H1 (cell line): ENCODE measurements around the gene DNAJC16.
"Not testable (repeated sequence)": the region's sequence is repeated elsewhere in the genome, so short reads cannot be mapped to it uniquely, and the experiment has no call there.

ENCODE experiments used
- BCL11A ChIP-seq, 2 experiments: IDR thresholded peaks; one replicate each; pipeline ENCODE4 v1.6.1; 2011; ENCODE audit warnings: low read depth in 2 of 2, low read length in 2 of 2, mild to moderate bottlenecking in 2 of 2
- CREB1 ChIP-seq: IDR thresholded peaks from 2 replicates; pipeline ENCODE4 v1.6.1; 2012; ENCODE audit warnings: inconsistent platforms
- EP300 ChIP-seq, 2 experiments: IDR thresholded peaks; 1 replicate in 1 of 2; 2 replicates in 1 of 2; pipeline ENCODE4 v1.6.1; 2011 to 2012; ENCODE audit warnings: low read depth in 2 of 2, low read length in 2 of 2, mild to moderate bottlenecking in 2 of 2, borderline replicate concordance in 1 of 2, inconsistent platforms in 1 of 2, moderate library complexity in 1 of 2
- JUND ChIP-seq: IDR thresholded peaks from 2 replicates; pipeline ENCODE4 v1.6.1; 2011; ENCODE audit warnings: mild to moderate bottlenecking, improper control_type of control experiment, low read length
- MAFK ChIP-seq: IDR thresholded peaks from 2 replicates; pipeline ENCODE4 v1.6.1; 2012; ENCODE audit warnings: low read depth, mild to moderate bottlenecking, improper control_type of control experiment, low read length
- PHF8 ChIP-seq: fragments of 200-600 bp; sonication (generic); conservative IDR thresholded peaks from 2 replicates; pipeline ENCODE4 v1.7.1; 2012; ENCODE audit warnings: low read depth, mild to moderate bottlenecking, inconsistent platforms, low read length, moderate library complexity
- POLR2A ChIP-seq, 2 experiments: IDR thresholded peaks; 1 replicate in 1 of 2; 2 replicates in 1 of 2; pipeline ENCODE4 v1.6.1; 2011; ENCODE audit warnings: low read depth in 2 of 2, low read length in 2 of 2, mild to moderate bottlenecking in 2 of 2; ENCODE audit errors: control extremely low read depth in 1 of 2
- RAD21 ChIP-seq, 2 experiments: IDR thresholded peaks in 1 of 2; conservative IDR thresholded peaks in 1 of 2; 2 replicates each; pipeline ENCODE4 v1.6.1; 2011; ENCODE audit warnings: low read depth in 2 of 2, low read length in 2 of 2, improper control_type of control experiment in 1 of 2, inconsistent platforms in 1 of 2, mild to moderate bottlenecking in 1 of 2, moderate library complexity in 1 of 2
- SIN3A ChIP-seq, 2 experiments: IDR thresholded peaks in 1 of 2; conservative IDR thresholded peaks in 1 of 2; 2 replicates each; pipeline ENCODE4 v1.6.1; 2011 to 2012; ENCODE audit warnings: low read length in 2 of 2, improper control_type of control experiment in 1 of 2, low read depth in 1 of 2, mild to moderate bottlenecking in 1 of 2
- SP2 ChIP-seq: IDR thresholded peaks from 2 replicates; pipeline ENCODE4 v1.6.1; 2012; ENCODE audit warnings: mild to moderate bottlenecking, low read length, inconsistent platforms
- SP4 ChIP-seq: IDR thresholded peaks from 2 replicates; pipeline ENCODE4 v1.6.1; 2012; ENCODE audit warnings: low read length, inconsistent platforms
- TF ChIP-seq, protein P1 (sequence below), 3 experiments: IDR thresholded peaks; 1 replicate in 2 of 3; 2 replicates in 1 of 3; pipeline versions ENCODE4 v1.5.1 to v1.6.1; 2011; ENCODE audit warnings: low read length in 3 of 3, mild to moderate bottlenecking in 3 of 3, inconsistent platforms in 2 of 3, low read depth in 1 of 3, moderate library complexity in 1 of 3; ENCODE audit not compliant: insufficient read depth in 1 of 3; ENCODE audit errors: control extremely low read depth in 1 of 3
- TF ChIP-seq, protein P2 (sequence below): IDR thresholded peaks from 2 replicates; pipeline ENCODE4 v1.6.1; 2012; ENCODE audit warnings: inconsistent platforms

DNA sequence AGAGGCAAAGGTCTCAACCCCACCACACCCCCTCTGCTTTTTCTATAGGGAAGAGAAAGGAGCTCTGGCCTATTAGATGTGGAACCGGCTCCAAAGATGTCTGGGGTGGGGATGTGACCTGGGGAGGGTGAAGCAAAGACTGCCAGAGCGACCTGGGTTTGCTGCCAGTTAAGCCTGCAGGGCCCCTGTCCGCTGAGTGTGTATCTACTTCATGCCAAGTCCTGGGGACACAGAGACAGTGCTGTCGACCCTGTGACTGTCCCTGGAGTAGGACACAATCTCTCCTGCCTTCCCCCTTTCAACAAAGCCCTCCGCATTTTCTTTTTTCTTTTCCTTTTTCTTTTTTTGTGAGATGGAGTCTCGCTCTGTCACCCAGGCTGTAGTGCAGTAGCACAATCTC lies 44.2 kb upstream of the DNAJC16 start:
- TF ChIP-seq BCL11A (IDR thresholded peaks at IDR 0.05; ENCODE audit: low read depth in 2 of 2, low read length in 2 of 2); EP300 (IDR thresholded peaks at IDR 0.05; ENCODE audit: borderline replicate concordance in 1 of 2, low read depth in 2 of 2, low read length in 2 of 2); PHF8; SP2; POLR2A (IDR thresholded peaks at IDR 0.05; ENCODE audit: control extremely low read depth in 1 of 2, low read depth in 2 of 2, low read length in 2 of 2); RAD21 (IDR thresholded peaks at IDR 0.05 in 1 of 2, conservative IDR thresholded peaks at IDR 0.05 in 1 of 2; ENCODE audit: low read depth in 2 of 2, low read length in 2 of 2); JUND; SIN3A (conservative IDR thresholded peaks at IDR 0.05 in 1 of 2, IDR thresholded peaks at IDR 0.05 in 1 of 2; ENCODE audit: low read depth in 1 of 2, low read length in 2 of 2); CREB1; SP4; MAFK: not testable (repeated sequence)
- TF ChIP-seq, protein P1, sequence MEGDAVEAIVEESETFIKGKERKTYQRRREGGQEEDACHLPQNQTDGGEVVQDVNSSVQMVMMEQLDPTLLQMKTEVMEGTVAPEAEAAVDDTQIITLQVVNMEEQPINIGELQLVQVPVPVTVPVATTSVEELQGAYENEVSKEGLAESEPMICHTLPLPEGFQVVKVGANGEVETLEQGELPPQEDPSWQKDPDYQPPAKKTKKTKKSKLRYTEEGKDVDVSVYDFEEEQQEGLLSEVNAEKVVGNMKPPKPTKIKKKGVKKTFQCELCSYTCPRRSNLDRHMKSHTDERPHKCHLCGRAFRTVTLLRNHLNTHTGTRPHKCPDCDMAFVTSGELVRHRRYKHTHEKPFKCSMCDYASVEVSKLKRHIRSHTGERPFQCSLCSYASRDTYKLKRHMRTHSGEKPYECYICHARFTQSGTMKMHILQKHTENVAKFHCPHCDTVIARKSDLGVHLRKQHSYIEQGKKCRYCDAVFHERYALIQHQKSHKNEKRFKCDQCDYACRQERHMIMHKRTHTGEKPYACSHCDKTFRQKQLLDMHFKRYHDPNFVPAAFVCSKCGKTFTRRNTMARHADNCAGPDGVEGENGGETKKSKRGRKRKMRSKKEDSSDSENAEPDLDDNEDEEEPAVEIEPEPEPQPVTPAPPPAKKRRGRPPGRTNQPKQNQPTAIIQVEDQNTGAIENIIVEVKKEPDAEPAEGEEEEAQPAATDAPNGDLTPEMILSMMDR (IDR thresholded peaks at IDR 0.05; ENCODE audit: control extremely low read depth in 1 of 3, insufficient read depth in 1 of 3, low read depth in 1 of 3, low read length in 3 of 3): not testable (repeated sequence)
- TF ChIP-seq, protein P2, sequence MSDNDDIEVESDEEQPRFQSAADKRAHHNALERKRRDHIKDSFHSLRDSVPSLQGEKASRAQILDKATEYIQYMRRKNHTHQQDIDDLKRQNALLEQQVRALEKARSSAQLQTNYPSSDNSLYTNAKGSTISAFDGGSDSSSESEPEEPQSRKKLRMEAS: not testable (repeated sequence)
